ENCODE measurements around the gene LTBR.

Gene LTBR

DNA sequence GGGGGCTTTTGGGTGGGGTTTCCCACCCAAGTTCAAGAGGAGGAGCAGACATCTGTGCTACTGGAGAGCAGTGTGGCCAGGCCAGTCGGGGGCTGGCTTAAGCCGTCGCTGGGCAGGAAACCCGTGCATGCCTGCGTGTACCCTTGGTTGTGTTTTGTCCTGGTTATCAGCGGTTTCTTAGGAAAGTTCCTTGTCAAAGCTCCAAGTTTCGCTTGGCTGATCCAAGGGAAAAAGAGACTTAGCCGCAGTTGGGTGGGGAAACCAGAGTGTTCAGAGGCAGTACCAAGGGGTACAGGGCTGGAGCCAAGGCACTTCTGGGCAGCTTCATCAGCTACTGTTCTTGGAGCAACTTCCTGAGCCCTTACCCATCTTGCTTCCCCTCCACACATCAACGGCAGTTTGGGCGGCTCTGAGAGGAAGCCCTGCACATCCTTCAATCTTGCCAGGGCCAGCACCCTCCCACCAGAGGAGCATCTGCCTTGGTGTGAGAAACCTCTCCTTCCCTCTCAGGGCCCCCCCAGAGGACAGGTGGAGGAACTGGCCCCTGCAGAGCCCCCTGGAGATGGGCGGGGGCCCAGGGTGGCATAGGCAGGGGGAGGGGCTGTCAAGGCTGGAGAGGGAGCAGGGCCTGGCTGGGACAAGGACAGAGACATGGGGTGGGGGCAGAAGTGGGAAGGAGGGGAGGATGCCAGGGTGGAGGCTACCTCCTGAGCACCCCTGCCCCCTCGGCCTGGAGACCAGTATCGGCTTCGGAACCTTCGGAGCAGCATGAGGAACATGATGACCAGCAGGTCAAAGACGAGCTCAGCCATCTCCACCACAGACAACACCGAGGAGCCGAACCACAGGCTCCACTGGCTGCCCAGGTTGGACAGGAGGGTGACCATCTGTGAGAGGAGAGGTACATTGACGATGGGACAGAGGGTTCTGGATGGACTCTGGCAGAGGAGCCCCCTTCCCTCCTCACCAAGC, 36.3 kb upstream of the LTBR start:
- no peak for DNase-seq

DNA sequence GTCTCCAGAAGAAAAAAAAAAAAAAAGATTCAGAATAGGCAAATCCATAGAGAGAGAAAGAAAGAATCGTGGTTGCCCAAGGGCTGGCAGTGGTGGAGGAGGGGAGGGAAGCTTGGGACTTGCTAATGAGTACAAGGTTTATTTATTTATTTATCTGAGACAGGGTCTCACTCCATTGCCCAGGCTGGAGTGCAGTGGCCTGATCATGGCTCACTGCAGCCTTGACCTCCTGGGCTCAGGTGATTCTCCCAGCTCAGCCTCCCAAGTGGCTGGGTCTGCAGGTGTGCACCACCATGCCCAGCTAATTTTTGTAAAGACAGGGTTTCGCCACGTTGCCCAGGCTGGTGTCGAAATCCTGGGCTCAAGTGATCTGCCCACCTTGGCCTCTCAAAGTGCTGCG, 32.3 kb upstream of the LTBR start:
- DNase-seq, result no peak

DNA sequence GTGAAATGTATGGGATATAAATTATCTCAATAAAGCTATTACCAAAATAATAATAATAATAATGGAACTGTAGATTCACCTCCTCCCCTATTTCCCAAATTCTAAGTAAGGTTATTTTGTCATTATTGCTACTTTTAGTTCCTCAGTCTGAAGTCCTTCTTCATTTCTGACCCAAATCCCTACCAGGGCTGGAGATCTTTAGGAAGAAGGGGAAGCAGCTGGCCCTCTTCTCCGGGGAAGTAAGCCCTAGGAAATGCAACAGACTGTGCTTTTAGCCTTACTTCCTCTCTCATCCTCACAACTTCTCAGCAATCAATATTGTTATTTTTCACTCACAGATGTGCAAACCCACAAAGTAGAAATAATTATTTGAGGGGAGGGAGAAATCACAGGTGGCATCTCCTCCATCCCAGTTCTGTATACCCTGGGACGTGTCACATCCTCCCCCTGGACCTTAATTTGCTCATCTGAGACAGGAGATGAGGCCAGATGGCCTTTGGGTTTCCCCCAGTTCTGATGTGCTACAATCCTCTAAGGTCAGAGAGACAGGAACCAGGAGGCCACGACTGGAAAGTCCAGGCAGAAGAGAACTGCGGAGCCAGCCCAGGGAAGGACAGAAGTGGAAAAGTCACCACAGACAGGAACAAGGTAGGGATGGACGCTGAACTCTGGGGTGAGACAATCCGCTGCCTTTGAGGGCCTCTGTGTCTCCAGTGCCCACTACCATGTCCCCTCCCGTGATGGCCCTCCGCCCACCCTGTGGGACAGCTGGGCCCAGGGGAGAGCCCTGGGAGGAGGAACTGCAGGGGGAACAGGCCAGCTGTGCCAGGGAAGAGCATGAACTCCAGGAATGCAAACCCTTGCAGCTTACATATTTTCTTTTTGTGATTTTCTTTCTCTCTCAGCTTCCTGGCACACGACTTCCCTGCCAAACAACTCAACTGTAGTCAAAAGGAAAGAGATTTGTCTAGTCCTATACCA, 31.5 kb upstream of the LTBR start:
- no peak for DNase-seq

DNA sequence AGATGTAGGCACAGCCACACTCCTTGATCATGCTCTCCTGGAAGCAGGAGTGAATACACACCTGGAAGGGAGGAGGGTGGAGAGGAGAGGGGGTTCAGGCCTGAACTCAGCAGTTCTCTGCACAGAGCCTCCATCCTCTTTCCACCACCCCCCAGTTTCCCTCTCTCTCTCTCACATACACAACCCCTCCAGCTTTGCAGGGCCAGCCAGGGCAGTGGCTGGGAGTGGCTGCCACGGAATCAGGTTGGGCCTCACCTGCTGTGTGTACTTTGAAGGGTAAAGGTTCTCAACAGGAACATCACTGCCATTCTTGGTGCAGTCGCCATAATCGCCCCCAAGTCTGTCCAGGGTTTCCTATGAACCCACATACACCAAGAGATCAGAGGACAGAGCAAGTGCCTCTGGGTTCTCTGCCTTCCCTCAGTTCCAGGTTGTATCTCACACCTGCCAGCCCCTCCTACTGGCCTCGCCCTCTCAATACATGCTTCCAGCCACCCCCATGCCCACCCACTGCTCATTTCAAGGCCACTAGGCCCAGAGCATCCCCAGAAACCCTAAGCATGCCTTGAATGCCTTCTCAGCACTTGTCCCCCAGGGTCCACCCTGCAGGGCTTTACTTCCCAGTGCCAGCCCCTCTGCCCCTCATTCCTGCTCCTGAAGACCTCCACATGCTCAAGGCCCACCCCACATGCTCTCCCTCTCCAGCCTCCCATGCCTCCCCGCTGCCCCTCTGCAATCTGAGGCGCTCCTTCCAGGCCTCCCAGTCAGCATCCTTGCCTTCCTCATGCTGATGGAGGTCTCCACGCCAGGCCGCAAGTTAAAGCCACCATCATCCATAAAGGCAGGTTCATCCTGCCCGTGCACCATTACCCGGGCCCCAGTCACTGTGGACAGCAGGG, 29.2 kb upstream of the LTBR start:
- DNase-seq, result no peak

DNA sequence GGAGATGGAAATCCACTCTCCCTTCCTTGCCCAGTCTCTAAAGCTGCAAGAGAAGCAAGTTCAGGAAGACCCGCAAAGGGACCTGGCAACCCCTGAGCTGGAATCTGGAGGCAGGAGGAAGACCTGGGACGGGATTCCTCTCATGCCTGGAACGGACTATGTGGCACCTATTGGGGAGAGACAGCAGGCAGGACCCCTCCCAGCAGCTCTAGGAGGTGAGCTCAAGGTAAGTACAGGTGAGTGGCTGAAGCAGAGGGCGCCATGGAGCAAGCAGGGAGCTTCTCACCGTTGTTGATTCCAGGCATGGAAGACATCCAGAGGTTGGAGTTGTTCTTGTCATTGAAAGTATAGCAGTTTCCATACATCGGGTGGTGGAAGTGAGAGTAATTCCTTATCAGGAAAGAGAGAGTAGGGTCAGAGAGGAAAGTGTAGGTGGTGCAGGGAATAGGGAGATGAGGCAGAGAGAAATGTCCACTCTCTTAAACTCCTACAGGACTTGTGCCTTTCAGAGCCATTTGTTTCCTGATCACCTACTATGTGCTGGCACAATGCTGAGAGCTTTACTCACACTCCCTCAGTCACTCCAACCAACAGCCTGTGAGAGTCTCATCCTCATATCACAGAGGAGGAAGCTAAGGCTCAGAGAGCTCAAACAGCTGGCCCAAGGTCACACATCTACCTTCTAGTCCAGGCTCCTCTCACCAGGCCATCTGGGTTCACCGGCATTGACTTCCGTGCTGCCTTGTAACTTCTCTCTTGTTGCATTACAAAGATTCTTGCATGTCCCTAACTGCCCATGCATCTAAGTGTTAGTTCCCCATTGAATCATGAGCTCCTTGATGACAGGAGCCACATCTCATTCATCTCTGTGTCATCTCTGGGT, 28.2 kb upstream of the LTBR start:
- no peak for DNase-seq

DNA sequence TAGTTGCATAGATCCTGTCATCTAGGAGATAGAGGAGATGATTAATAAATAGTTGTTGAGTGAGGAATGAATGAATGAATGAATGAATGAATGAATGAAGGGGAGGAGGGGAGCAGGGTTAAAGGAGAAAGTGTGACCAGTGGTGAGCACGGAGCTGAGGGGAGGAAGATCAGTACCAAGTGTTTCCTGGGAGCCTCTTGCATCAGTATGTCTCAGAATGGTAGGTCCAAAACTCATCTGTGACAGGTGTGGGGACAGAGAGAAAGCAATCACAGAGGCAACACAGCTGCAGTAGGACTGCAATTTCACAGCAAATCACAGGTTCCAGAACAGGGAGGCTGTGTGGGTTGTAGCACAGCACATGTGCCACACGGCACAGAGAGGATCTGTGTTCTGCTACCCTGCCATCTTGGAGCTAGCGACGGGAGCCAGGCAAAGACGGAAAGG, 27.6 kb upstream of the LTBR start:
- no peak for DNase-seq

DNA sequence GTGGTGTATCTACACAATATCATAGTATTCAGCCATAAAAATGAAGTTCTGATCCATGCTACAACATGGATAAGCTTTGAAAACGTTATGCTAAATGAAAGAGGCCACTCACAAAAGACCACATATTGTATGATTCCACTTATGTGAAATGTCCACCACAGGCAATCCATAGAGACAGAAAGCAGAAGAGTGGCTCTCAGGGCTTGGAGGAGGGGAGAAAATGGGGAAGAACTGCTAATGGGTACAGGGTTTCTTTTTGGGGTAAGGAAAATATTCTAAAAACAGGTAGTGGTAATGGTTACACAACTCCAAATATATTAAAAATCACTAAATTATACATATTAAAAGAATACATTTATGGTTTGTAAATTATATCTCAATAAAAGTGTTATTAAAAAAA, 25.1 kb upstream of the LTBR start:
- DNase-seq, result no peak

DNA sequence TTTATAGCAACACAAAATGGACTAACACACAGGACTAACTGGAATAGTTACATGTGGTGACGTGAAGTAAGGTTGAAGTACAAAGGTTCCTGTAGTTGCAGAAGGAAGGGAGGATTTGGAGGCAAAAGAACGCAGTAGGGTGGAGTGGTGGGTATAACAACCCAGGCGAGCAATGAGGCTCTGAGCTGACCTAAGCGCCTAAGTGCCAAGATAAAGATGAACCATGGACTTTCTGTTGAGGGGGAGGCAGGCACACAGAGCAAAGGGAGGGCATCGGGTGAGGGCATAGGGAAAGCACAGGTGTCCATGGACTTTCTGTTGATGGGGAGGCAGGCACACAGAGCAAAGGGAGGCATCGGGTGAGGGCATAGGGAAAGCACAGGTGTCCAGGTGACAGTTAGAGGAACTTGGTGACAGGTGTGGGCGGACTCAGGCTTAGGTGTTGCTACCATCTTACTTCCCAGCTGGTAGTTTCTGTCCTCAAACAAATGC, 23.8 kb upstream of the LTBR start:
- DNase-seq, result no peak

DNA sequence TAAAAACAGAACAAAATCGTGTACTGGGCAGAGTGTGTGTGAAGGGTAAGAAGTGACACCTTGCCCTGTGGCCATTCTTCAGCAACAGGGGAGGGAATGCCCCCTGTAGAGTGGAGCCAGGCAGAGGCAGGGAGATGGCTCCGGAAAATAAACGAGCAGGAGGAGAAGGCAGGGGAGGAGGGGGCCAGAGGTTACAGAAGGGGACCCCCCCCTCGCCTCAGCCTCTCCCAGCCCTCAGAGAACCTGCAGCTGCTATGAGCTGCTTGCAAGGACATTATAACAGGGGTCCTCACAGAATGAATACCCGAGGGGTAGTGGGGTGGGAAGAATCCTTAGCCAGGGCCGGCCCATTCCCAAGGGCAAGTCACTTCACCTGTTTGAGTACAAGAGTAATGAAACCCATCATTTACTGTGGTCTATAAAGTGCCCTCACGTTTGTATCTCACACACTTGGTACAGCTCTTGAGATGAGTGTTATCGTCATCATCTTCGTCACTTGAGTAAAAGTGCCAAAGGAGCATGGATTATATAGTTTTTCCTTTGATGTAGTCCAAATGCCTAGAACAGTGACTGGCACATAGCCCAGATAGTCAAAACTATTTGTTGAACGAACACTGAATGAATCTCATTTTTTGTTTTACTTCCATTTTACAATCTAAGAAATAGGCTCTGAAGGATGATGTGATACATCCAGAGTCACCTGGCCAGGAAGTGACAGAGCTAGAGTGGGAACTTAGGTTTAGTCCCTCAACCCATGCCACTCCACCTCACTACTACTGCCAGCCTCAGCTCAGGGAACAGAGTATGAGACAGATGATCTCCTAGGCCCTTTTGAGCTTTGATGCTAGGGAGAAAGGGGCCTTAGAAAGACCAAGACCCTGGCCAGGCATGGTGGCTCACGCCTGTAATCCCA, 23.1 kb upstream of the LTBR start:
- no peak for DNase-seq

DNA sequence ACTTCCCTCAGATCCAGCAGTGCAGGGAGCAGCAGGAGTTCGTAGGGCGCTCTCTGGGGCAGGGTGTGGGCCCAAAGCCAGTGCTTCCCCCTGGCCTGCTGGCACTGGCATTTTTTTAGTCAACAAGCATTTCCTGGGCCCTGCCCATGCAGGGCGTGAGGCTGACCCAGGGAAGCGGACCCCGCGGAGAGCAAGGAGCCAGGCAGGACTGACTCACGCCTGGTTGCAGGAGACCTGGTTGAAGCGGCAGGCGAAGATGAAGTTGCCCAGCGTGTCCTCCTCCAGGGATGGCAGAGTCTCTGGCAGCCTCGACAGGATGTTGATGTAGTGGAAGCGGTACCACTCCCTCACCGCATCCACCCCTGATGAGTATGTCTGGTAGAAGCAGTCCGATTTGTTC, 22.1 kb upstream of the LTBR start:
- no peak for DNase-seq

DNA sequence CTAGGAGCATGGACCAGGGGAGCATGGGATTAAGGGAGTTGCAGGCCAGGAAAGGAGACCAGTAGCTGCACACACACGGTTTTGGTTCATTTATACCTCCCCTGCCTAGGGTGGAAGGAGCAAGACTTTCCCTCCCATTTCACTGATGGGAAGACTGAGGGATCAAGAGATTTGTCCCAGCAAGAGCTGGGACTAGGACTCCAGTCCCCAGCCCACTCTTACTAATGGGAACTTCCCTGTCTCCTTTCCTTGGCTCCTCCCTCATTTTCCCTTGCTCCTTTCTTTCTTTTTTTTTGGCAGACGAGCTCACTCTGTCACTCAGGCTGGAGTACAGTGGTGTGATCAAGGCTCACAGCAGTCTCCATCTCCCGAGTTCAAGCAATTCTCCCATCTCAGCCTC, 21.6 kb upstream of the LTBR start:
- no peak for DNase-seq

DNA sequence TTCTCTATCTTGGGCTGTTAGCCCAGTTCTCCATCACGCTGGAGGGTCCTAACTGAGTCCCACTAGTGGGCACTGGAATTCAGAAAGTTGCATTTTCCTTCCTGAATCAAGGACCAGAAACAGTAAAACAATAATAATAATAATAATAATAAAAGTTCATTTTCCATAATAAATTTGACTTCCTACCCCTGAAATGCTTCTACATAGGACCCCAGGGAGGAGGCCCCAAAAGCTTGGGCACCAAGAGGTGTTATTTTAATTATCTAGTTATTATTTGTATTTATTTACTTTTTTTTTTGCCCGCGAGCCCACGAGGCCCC, 21.0 kb upstream of the LTBR start:
- DNase-seq, result no peak

DNA sequence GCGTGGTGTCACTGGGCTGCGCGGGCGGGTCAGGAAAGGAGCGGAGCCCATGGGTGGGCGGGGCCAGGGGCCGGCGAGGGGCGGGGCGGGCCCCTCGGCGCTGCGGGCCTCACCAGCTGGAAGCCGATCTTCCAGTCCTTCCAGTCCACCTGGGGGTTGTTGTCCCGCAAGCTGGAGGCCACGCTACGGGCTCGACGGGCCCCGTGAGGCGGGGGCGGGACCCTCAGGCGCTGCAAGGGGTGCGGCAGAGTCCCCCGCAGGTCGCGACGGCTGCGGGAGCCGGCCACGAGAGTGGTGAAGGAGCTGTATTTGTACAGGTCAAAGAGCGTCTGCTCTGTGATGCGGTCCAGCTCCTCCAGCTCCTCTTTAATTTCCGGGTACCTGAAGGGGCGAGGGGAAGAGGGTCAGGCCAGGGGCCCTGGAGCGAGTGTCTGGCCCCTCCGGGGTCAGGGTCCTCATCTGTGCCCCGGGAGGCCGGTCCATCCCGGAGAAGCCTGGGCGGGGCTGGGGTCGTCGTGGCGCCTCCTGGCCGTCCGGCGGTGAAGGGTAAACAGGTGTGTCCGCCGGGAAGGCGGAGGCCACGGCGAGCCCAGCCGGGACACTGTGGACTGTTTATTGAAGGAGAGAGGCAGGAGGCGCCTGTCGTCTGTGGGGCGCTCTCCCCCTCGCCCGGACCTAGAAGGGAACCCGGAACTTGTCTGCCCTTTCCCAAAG, 20.5 kb upstream of the LTBR start:
- no peak for DNase-seq

DNA sequence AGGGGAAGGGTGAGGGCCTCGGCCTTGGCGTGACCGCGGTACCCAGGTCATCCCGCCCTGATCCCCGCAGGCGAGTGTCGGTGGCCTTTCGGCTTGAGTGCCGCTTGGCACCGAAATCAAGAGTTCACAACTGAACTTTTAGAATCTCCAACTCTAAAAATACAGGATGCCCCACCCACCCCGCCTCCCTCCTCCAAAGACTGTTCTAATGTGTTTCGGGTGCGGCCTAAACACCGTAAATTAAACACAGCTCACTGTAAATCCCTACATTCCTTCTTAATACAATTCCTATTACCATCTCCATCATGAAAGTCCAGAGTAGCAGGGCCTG, 20.0 kb upstream of the LTBR start:
- no peak for DNase-seq

DNA sequence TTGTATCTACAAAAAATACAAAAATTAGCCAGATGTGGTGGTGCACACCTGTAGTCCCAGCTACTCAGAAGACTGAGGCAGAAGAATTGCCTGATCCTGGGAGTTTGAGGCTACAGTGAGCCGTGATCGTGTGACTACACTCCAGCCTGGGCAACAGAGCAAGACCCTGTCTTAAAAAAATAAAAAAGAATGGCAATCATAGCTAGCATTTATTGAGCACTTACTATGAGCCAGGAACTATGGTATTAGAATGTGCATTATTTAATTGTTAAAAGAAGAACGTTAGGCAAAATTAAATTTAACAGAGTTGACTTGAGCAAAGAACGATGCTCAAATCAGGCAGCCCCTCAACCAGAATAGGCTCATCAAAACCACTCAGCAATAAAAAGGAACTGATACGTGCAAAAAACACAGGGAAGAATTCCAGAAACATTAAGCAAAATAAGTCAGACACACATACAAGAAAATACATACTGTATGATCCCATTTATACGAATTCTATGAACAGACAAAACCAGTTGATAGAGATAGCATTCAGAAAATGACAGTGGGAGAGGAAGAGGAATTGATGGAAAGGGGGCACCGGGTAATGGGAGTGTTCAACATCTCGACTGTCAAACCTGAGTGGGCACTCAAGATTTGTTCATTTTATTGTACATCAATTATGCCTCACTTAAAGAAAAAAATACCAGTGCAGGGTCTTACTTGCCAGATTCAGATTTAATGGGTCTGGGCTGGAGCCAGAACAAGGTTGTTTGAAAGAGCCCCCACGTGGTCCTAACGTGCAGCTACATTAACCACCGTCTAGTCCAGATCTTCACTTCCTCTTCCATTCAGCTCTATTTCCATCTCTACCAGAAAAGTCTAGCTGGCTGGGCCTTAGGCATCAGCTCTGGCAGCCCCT, 16.6 kb upstream of the LTBR start:
- DNase-seq, result no peak

DNA sequence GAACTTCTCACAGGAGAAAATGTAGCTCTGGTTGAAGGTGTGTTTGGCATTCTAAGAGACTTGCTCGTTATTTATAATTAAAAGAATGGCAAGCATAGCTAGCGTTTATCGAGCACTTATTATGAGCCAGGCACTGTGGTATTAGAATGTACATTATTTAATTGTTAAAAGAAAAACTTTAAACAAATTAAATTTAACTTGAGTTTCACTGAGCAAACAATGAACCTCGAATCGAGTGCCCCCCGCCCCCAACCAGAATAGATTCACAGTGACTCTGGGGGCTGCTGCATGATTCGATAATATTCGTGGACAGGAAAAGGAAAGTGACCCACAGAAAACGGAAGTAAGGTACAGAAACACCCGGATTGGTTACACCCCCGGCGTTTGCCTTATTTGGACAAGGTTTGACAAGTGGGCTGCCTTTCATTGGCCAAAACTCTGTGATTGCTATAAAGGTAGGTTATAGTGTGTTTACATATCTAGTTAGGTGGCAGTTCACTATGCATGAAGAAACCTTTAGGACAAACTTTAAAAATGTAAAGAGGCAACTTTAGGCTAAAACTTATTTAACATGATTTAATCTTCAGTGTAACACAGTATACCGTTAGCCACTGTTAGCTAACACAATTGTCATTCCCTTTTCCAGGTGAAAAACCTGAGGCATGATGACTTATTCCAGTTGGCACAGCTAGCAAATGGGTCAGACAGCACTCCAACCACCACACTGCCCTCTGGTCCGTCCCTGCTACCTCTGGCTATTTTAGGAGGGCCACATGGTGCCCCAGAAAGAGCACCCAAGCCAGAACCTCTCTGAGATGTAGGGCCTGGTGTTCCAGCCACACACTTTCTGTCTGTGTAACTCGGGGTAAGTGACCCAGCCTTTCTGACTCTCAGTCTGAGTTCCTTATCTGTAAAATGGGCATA, 15.7 kb upstream of the LTBR start:
- no peak for DNase-seq

DNA sequence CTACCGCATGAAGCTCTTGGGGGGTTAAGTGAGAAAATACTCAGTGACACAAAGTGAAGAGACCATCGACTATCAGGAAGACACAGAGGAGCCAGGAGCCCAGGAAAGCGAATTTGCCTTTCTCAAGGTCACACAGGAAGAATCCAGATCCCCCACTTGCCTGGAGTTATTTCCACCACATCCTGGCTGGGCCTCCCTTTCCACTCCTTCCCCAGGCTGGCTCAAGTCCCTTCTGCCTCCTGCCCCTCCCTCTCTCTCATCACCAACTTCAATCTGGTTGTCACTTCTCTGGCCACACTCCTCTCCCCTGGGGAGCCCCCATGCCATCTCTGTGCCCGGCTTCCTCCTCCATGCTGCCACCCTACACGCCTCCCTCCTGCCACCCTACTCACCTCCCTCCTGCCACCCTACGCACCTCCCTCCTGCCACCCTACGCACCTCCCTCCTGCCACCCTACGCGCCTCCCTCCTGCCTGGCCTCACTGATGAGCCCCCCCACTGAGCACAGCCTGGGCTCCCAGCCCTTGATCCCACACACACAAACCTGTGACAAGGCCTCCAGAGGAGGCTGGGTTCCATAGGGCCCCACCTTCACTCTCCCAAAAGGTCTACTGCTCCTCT, 14.9 kb upstream of the LTBR start:
- DNase-seq, result no peak

All from NCI-H345 (cell line).